ENCODE results near the gene OFD1. TPM values are rescaled to one million over a fixed set of nuclear protein-coding genes. Genes with fewer than 3 reads are reported as not detected.

OFD1 gene
- total and polyA plus RNA-seq, 2 of the 8 experiments (the other 6 are each of a cell fraction or from before 2014, with no cell fraction given): 8.0 to 23.4 TPM

GRCh38 chrX:13805241-13805640 is 70.7 kb downstream of the OFD1 start (continued):
- TF ChIP-seq CHD7 (IDR thresholded peaks at IDR 0.05; ENCODE audit: insufficient replicate concordance, low read length) (no peak), SP1 (IDR thresholded peaks at IDR 0.05; ENCODE audit: low read depth, low read length) (no peak), CTCF (IDR thresholded peaks at IDR 0.05; ENCODE audit: control extremely low read depth in 1 of 3, insufficient read depth in 1 of 3, low read depth in 1 of 3, low read length in 3 of 3) (no peak), SUZ12 (IDR thresholded peaks at IDR 0.05; ENCODE audit: low read length) (no peak), KDM5A (IDR thresholded peaks at IDR 0.05; ENCODE audit: low read length) (no peak), SIRT6 (IDR thresholded peaks at IDR 0.05; ENCODE audit: low read length) (no peak), TCF12 (IDR thresholded peaks at IDR 0.05; ENCODE audit: low read depth, low read length) (no peak), USF2 (IDR thresholded peaks at IDR 0.05; ENCODE audit: low read length) (no peak), TAF1 (IDR thresholded peaks at IDR 0.05; ENCODE audit: low read depth, low read length) (no peak)

Measured in H1 (cell line).